Measurements from ENCODE around the gene MYH9.
"Not testable (repeated sequence)": the region's sequence is repeated elsewhere in the genome, so short reads cannot be mapped to it uniquely, and the experiment has no call there.

MYH9 gene

GRCh38 chr22:36292823-36293530, 94.8 kb downstream of the MYH9 start:
- no peak overlapping the region for H3K27ac Mint-ChIP-seq
- H3K4me3 Mint-ChIP-seq, result no peak overlapping the region
- H3K4me1 Mint-ChIP-seq (ENCODE audit: low read depth), result peaks cover 36% of the 10 kb centered on the region
- H3K9me3 Mint-ChIP-seq, result no peaks in the 10 kb centered on the region
- H3K27me3 Mint-ChIP-seq, result no peaks in the 10 kb centered on the region
- H3K36me3 Mint-ChIP-seq (ENCODE audit: low read depth), result peaks cover 83% of the 10 kb centered on the region

- peaks cover 38% of the 10 kb centered on the region for H3K4me1 Mint-ChIP-seq (ENCODE audit: low read depth)
- H3K27me3 Mint-ChIP-seq, result no peaks in the 10 kb centered on the region
- H3K9me3 Mint-ChIP-seq, result no peaks in the 10 kb centered on the region
- H3K36me3 Mint-ChIP-seq (ENCODE audit: low read depth), result peaks cover 83% of the 10 kb centered on the region
- H3K4me3 Mint-ChIP-seq, result peak overlapping the region; percentile 30
- H3K27ac Mint-ChIP-seq, result peak overlapping the region; percentile 52
Observed at GRCh38 chr22:36291831-36292740, 95.7 kb downstream of the MYH9 start.

- Mint-ChIP-seq H3K4me1 (ENCODE audit: low read depth) (peaks cover 42% of the 10 kb centered on the region), H3K36me3 (ENCODE audit: low read depth) (peaks cover 84% of the 10 kb centered on the region)
- not testable (repeated sequence) for H3K27me3 Mint-ChIP-seq, H3K9me3 Mint-ChIP-seq, H3K4me3 Mint-ChIP-seq, H3K27ac Mint-ChIP-seq
Observed at GRCh38 chr22:36290391-36291075, 97.2 kb downstream of the MYH9 start.

DNA sequence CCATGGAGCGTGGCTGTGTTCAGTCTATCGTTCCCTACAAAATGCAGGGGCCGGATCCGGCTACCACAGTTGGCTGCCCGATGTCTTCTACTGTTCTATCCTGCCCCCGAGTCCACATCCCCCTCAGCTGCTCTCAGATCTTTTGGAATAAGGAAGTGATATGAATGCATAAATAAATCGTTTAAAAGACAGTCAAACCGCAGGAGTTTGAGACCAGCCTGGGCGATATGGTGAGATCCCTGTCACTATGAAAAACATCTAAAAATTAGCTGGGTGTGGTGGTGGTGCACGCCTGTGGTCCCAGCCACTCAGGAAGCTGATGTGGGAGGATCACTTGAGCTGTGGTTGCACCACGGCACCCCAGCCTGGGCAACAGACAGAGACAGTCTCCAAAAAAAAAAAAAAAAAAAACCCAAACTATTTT, 97.8 kb downstream of the MYH9 start:
- peaks cover 78% of the 10 kb centered on the region for H3K36me3 Mint-ChIP-seq (ENCODE audit: low read depth)
- not testable (repeated sequence) for H3K4me3 Mint-ChIP-seq, H3K9me3 Mint-ChIP-seq, H3K27me3 Mint-ChIP-seq
- peak overlapping the region; percentile 75 for H3K27ac Mint-ChIP-seq
- peaks cover 42% of the 10 kb centered on the region for H3K4me1 Mint-ChIP-seq (ENCODE audit: low read depth)

DNA sequence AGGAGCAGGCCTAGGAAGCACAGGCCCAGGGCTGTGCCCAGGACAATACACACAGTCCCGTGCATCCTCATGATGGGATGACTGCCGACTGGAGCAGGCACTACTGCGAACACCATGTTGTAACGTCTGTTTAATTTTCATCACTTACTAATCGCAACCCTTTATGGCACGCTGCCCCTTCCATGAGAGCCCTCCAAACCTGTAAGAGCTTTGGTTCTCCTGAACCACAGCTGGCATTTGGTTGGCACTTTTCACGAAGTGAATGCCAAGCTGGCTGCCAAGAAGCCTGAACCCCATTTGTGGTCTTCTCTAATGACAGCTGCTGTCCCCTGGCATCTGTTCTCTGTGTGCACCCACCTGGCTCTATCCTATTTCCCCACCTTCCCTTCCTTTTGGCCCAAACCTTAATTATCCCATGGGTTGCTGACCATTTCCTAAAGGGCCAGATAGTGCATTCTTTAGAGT, 98.3 kb downstream of the MYH9 start:
- Mint-ChIP-seq H3K27me3 (no peaks in the 10 kb centered on the region), H3K4me1 (ENCODE audit: low read depth) (peaks cover 42% of the 10 kb centered on the region), H3K9me3 (no peaks in the 10 kb centered on the region), H3K27ac (peak overlapping the region; percentile 75), H3K4me3 (no peak overlapping the region), H3K36me3 (ENCODE audit: low read depth) (peaks cover 73% of the 10 kb centered on the region)

- peaks cover 67% of the 10 kb centered on the region for H3K36me3 Mint-ChIP-seq (ENCODE audit: low read depth)
- no peaks in the 10 kb centered on the region for H3K9me3 Mint-ChIP-seq
- H3K4me3 Mint-ChIP-seq, result peak overlapping the region; percentile 41
- H3K27ac Mint-ChIP-seq, result no peak overlapping the region
- no peaks in the 10 kb centered on the region for H3K27me3 Mint-ChIP-seq
- H3K4me1 Mint-ChIP-seq (ENCODE audit: low read depth), result peaks cover 37% of the 10 kb centered on the region
Observed at GRCh38 chr22:36288571-36289405, 99.0 kb downstream of the MYH9 start.

DNA sequence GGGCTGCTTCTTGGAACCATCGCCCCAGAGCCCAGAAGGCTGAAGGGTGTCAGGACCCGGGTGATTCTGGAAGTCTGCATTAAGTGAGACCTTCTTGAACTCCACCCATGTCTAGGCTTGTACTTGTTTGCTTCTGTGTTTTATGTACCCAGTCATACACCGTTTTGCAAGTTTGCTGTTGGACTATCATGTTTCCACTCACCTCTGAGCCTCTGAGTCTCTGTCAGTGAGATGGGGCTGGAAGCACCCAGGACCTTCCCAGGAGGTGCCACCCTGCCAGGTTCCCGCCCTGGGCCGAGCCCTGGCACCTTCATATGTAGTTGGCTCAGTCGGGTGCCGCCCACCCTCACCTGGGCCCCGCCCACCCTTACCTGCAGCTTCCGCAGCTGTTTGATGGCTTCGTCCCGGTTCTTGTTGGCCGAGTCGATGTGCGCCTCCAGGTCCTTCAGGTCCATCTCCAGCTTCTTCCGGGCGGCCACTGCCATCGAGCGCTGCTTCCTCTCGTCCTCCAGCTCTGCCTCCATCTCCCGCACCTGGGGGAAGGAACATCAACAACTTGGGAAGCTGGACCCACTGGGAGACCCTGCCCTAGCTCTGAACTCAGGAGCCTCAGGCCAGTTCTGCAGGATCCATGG, 99.8 kb downstream of the MYH9 start:
- Mint-ChIP-seq H3K27me3 (no peaks in the 10 kb centered on the region), H3K36me3 (ENCODE audit: low read depth) (peaks cover 65% of the 10 kb centered on the region), H3K9me3 (no peaks in the 10 kb centered on the region), H3K27ac (no peak overlapping the region), H3K4me3 (no peak overlapping the region), H3K4me1 (ENCODE audit: low read depth) (peaks cover 37% of the 10 kb centered on the region)

DNA sequence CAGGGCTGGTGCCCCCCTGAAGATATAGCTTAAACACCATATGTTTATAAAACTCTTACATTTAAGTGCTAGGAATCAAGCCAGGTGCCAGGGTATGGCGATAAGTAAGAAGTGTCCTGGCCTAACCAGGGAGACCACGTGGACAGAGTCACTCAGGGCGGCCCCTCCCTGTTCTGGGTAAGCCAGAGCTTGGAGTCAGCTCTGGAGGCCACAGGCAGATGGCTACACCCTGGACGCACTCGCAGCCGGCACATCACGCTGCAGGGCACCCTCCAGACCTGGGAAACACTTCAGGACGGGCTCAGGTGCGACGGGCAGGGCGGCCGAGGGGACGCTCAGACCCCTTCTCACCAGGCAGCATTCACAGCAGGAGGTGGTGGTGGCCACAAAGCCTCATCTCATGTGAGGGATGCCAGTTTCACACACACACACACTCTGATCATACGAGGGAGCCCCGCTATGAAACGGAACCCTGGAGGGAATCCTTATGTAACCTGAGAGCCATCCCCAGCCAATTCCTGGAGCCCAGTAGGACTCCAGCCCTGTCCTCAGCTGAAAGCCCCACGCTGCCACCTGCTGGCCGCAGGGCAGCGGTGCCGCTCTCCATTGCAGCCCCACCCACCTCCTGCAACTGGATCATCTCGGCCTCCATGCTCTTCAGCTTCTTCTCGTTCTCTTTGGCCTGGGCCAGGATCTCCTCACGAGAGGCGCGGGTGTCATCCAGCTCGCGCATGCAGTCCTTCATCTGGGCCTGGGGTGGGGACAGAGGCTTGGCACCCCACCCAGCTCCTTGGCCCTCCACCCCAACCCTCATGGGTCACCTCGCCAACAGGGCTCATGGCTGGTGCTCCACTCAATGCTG, 101.4 kb downstream of the MYH9 start:
- Mint-ChIP-seq H3K9me3 (no peaks in the 10 kb centered on the region), H3K27ac (peak overlapping the region; percentile 32), H3K4me3 (no peak overlapping the region), H3K27me3 (no peaks in the 10 kb centered on the region), H3K4me1 (ENCODE audit: low read depth) (peaks cover 22% of the 10 kb centered on the region), H3K36me3 (ENCODE audit: low read depth) (peaks cover 66% of the 10 kb centered on the region)

GRCh38 chr22:36285545-36285944, 102.2 kb downstream of the MYH9 start:
- H3K27ac Mint-ChIP-seq, result no peak overlapping the region
- peaks cover 72% of the 10 kb centered on the region for H3K36me3 Mint-ChIP-seq (ENCODE audit: low read depth)
- no peak overlapping the region for H3K4me3 Mint-ChIP-seq
- peaks cover 21% of the 10 kb centered on the region for H3K4me1 Mint-ChIP-seq (ENCODE audit: low read depth)
- H3K27me3 Mint-ChIP-seq, result no peaks in the 10 kb centered on the region
- no peaks in the 10 kb centered on the region for H3K9me3 Mint-ChIP-seq

DNA sequence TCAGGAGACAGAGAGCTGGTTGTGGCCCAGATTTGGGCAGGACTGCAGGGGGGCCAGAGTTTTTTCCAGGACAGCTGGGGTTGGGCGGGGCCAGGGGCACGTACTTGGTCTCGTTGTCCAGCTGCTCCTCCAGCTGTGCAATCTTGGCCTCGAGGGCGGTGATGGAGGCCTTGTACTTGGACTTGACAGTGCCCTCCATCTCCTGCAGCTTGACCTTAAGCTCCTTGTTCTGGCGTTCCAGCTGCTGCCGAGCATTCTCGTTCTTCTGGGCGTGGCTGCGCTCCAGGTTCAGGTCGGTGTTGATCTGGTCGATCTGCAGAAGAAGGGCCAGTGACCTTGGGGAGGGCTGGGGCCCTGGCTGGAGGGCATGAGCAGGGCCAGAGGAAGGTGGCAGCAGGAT, 102.8 kb downstream of the MYH9 start:
- H3K9me3 Mint-ChIP-seq, result no peaks in the 10 kb centered on the region
- peaks cover 74% of the 10 kb centered on the region for H3K36me3 Mint-ChIP-seq (ENCODE audit: low read depth)
- peaks cover 19% of the 10 kb centered on the region for H3K4me1 Mint-ChIP-seq (ENCODE audit: low read depth)
- no peak overlapping the region for H3K4me3 Mint-ChIP-seq
- no peaks in the 10 kb centered on the region for H3K27me3 Mint-ChIP-seq
- no peak overlapping the region for H3K27ac Mint-ChIP-seq

- Mint-ChIP-seq H3K27ac (peak overlapping the region; percentile 52), H3K27me3 (no peaks in the 10 kb centered on the region), H3K4me1 (ENCODE audit: low read depth) (peaks cover 16% of the 10 kb centered on the region), H3K36me3 (ENCODE audit: low read depth) (peaks cover 73% of the 10 kb centered on the region), H3K9me3 (no peaks in the 10 kb centered on the region), H3K4me3 (no peak overlapping the region)
Observed at GRCh38 chr22:36284171-36284571, 103.6 kb downstream of the MYH9 start.

DNA sequence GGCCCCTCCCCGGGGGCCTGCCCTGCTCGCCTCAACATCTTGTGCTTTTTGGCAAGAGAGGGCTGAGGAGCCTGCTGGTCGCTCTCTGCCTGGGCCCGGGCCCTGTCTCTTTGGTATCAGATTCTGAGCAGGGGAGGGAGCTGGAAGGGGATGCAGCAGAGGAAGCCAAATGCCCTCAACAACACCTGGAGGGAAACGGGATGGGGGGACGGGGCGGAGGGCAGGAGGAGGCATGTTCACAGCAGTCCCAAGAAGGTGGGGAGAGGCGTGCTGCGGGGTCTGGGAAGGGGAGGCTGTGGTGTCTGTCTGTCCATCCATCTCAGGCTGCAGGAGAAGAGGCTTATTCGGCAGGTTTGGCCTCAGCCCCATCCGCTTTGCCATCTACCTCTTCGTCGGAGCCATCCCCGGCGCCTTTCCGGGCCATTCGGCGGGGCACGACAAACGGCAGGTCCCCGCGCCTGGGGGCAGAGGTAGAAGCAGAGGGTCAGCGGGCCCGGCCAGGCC, 105.4 kb downstream of the MYH9 start:
- Mint-ChIP-seq H3K9me3 (no peaks in the 10 kb centered on the region), H3K4me1 (ENCODE audit: low read depth) (peaks cover 26% of the 10 kb centered on the region), H3K36me3 (ENCODE audit: low read depth) (peaks cover 57% of the 10 kb centered on the region), H3K27me3 (no peaks in the 10 kb centered on the region), H3K27ac (no peak overlapping the region), H3K4me3 (no peak overlapping the region)

- peaks cover 26% of the 10 kb centered on the region for H3K4me1 Mint-ChIP-seq (ENCODE audit: low read depth)
- H3K36me3 Mint-ChIP-seq (ENCODE audit: low read depth), result peaks cover 52% of the 10 kb centered on the region
- no peak overlapping the region for H3K4me3 Mint-ChIP-seq
- H3K9me3 Mint-ChIP-seq, result no peaks in the 10 kb centered on the region
- no peak overlapping the region for H3K27ac Mint-ChIP-seq
- H3K27me3 Mint-ChIP-seq, result no peaks in the 10 kb centered on the region
Observed at GRCh38 chr22:36281781-36282327, 105.9 kb downstream of the MYH9 start.
